B cell (primary cell): ENCODE measurements around the gene MFSD11.

Source experiments
- EZH2 ChIP-seq: IDR thresholded peaks from 2 replicates; pipeline ENCODE4 v1.6.1; 2012; ENCODE audit warnings: borderline replicate concordance, low read depth, mild to moderate bottlenecking, moderate library complexity, low read length; ENCODE audit not compliant: insufficient read depth, poor library complexity, severe bottlenecking
- TF ChIP-seq, protein P1 (sequence below): fragments of 200-600 bp; IDR thresholded peaks from one replicate; pipeline ENCODE4 v1.8.0; 2022; ENCODE audit warnings: antibody characterized with exemption, mild to moderate bottlenecking

- TF ChIP-seq, protein P1, sequence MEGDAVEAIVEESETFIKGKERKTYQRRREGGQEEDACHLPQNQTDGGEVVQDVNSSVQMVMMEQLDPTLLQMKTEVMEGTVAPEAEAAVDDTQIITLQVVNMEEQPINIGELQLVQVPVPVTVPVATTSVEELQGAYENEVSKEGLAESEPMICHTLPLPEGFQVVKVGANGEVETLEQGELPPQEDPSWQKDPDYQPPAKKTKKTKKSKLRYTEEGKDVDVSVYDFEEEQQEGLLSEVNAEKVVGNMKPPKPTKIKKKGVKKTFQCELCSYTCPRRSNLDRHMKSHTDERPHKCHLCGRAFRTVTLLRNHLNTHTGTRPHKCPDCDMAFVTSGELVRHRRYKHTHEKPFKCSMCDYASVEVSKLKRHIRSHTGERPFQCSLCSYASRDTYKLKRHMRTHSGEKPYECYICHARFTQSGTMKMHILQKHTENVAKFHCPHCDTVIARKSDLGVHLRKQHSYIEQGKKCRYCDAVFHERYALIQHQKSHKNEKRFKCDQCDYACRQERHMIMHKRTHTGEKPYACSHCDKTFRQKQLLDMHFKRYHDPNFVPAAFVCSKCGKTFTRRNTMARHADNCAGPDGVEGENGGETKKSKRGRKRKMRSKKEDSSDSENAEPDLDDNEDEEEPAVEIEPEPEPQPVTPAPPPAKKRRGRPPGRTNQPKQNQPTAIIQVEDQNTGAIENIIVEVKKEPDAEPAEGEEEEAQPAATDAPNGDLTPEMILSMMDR: no peak
- TF ChIP-seq EZH2: no peak
Measured at GRCh38 chr17:76723812-76724211, 14.1 kb upstream of the MFSD11 start.
